H1 (cell line): ENCODE measurements around the gene C3orf38. TPM values are rescaled to one million over a fixed set of nuclear protein-coding genes. Genes with fewer than 3 reads are reported as not detected.

ENCODE experiments used
- BCL11A ChIP-seq, 2 experiments: IDR thresholded peaks; one replicate each; pipeline ENCODE4 v1.6.1; 2011; ENCODE audit warnings: low read depth in 2 of 2, low read length in 2 of 2, mild to moderate bottlenecking in 2 of 2
- BRCA1 ChIP-seq: IDR thresholded peaks from 2 replicates; pipeline ENCODE4 v1.6.1; 2012; ENCODE audit warnings: low read depth, low read length, improper control_type of control experiment
- CBX5 ChIP-seq: fragments of 300-800, 300-1000 bp; sonication (generic); IDR thresholded peaks from 2 replicates; pipeline ENCODE4 v1.7.1; 2016; ENCODE audit warnings: antibody characterized with exemption, low read length, low read depth
- CBX8 ChIP-seq: fragments of 300-800, 300-1000 bp; sonication (generic); IDR thresholded peaks from 2 replicates; pipeline ENCODE4 v1.7.1; 2016; ENCODE audit warnings: low read depth, low read length, borderline replicate concordance
- CHD1 ChIP-seq: IDR thresholded peaks from 2 replicates; pipeline ENCODE4 v1.6.1; 2012; ENCODE audit warnings: low read depth, low read length, improper control_type of control experiment
- CTBP2 ChIP-seq: IDR thresholded peaks from 2 replicates; pipeline ENCODE4 v1.7.0; 2011; ENCODE audit warnings: borderline replicate concordance, mild to moderate bottlenecking, moderate library complexity, mixed read lengths, low read length; ENCODE audit not compliant: insufficient read depth, insufficient read length
- E2F6 ChIP-seq: IDR thresholded peaks from 2 replicates; pipeline ENCODE4 v1.6.1; 2012; ENCODE audit warnings: inconsistent platforms
- EGR1 ChIP-seq: IDR thresholded peaks from 2 replicates; pipeline ENCODE4 v1.6.1; 2011; ENCODE audit warnings: low read depth, low read length, borderline replicate concordance
- HDAC6 ChIP-seq: IDR thresholded peaks from one replicate; pipeline ENCODE4 v1.7.1; 2012; ENCODE audit warnings: low read depth, mild to moderate bottlenecking, inconsistent platforms, low read length, moderate library complexity
- JUND ChIP-seq: IDR thresholded peaks from 2 replicates; pipeline ENCODE4 v1.6.1; 2011; ENCODE audit warnings: mild to moderate bottlenecking, improper control_type of control experiment, low read length
- KDM1A ChIP-seq: fragments of 200-600, 300-600 bp; sonication (generic); IDR thresholded peaks from 2 replicates; pipeline ENCODE4 v1.7.1; 2016; ENCODE audit warnings: mild to moderate bottlenecking, low read length, borderline replicate concordance
- MAFK ChIP-seq: IDR thresholded peaks from 2 replicates; pipeline ENCODE4 v1.6.1; 2012; ENCODE audit warnings: low read depth, mild to moderate bottlenecking, improper control_type of control experiment, low read length
- NANOG ChIP-seq: IDR thresholded peaks from 2 replicates; pipeline ENCODE4 v1.6.1; 2011; ENCODE audit warnings: low read length, low read depth, mild to moderate bottlenecking, inconsistent platforms; ENCODE audit not compliant: insufficient read depth, poor library complexity, severe bottlenecking
- NRF1 ChIP-seq: IDR thresholded peaks from 2 replicates; pipeline ENCODE4 v1.6.1; 2011; ENCODE audit warnings: mild to moderate bottlenecking, low read depth, low read length, improper control_type of control experiment
- RBBP5 ChIP-seq: IDR thresholded peaks from 2 replicates; pipeline ENCODE4 v1.7.1; 2012; ENCODE audit warnings: low read depth, mild to moderate bottlenecking, inconsistent platforms, low read length, moderate library complexity, borderline replicate concordance
- RNF2 ChIP-seq: fragments of 200-900, 300-1000 bp; sonication (generic); IDR thresholded peaks from 2 replicates; pipeline ENCODE4 v1.7.1; 2016; ENCODE audit warnings: borderline replicate concordance, low read depth, mild to moderate bottlenecking, antibody characterized with exemption, low read length; ENCODE audit not compliant: poor library complexity, severe bottlenecking; ENCODE audit errors: missing control alignments
- RXRA ChIP-seq: IDR thresholded peaks from 2 replicates; pipeline ENCODE4 v1.6.1; 2011; ENCODE audit warnings: low read depth, mild to moderate bottlenecking, low read length, moderate library complexity; ENCODE audit not compliant: insufficient read depth
- SIRT6 ChIP-seq: IDR thresholded peaks from one replicate; pipeline ENCODE4 v1.7.1; 2012; ENCODE audit warnings: low read length, inconsistent platforms
- SUZ12 ChIP-seq: fragments of 200-600 bp; sonication (generic); IDR thresholded peaks from 2 replicates; pipeline ENCODE4 v1.6.1; 2012; ENCODE audit warnings: mild to moderate bottlenecking, inconsistent platforms, low read length, moderate library complexity, mixed read lengths
- TAF1 ChIP-seq: IDR thresholded peaks from 2 replicates; pipeline ENCODE4 v1.6.1; 2011; ENCODE audit warnings: mild to moderate bottlenecking, low read depth, low read length
- TBP ChIP-seq: IDR thresholded peaks from 2 replicates; pipeline ENCODE4 v1.6.1; 2011; ENCODE audit warnings: low read depth, low read length, improper control_type of control experiment
- YY1 ChIP-seq: IDR thresholded peaks from 2 replicates; pipeline ENCODE4 v1.6.1; 2011; ENCODE audit warnings: low read depth, mild to moderate bottlenecking, low read length
- polyA plus RNA-seq, 7 experiments: library from polyadenylated mRNA; depleted of rRNA in 3 of 7; stranded (reverse) in 5 of 7; unstranded in 2 of 7; fragments of >200 nt in 5 of 7; fragments of 200-250 nt in 2 of 7; gene quantifications; 1 replicate in 5 of 7; 2 replicates in 1 of 7; 4 replicates in 1 of 7; pipeline versions ENCODE4 v1.2.1 to v1.2.3, GENCODE V29; 2011 to 2013; ENCODE audit warnings: missing spikeins in 2 of 7, mixed read lengths in 2 of 7
- total RNA-seq: library from RNA; stranded (reverse); fragmentation: NEBNext Ultra II Directional; extraction: Animal tissue kit (Norgen Biotek cat#: 25700); gene quantifications from 2 replicates; pipeline ENCODE4 v1.2.1, GENCODE V29; 2021
- TF ChIP-seq, protein P1 (sequence below): IDR thresholded peaks from 2 replicates; pipeline ENCODE4 v1.6.1; 2012; ENCODE audit warnings: inconsistent platforms

Gene C3orf38
- total and polyA plus RNA-seq, 2 of the 8 experiments (the other 6 are each of a cell fraction or from before 2014, with no cell fraction given): 8.6 to 32.1 TPM

- no peak for TF ChIP-seq CHD1
- TF ChIP-seq HDAC6: no peak
- TF ChIP-seq RNF2: no peak
- peak; percentile 50 for TF ChIP-seq CTBP2
- TF ChIP-seq, protein P1, sequence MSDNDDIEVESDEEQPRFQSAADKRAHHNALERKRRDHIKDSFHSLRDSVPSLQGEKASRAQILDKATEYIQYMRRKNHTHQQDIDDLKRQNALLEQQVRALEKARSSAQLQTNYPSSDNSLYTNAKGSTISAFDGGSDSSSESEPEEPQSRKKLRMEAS: peak; percentile 64; the same call in 1 of the 2 replicates
- no peak for TF ChIP-seq CBX8
- TF ChIP-seq RXRA: no peak
- peak; percentile 12; the same call in 1 of the 2 replicates for TF ChIP-seq JUND
- TF ChIP-seq TAF1: peak; percentile 87
- no peak for TF ChIP-seq BRCA1
- TF ChIP-seq NANOG: peak; percentile 14
- TF ChIP-seq BCL11A (IDR thresholded peaks at IDR 0.05; ENCODE audit: low read depth in 2 of 2, low read length in 2 of 2): no peak
- no peak for TF ChIP-seq NRF1
- TF ChIP-seq EGR1: peak; percentile 22; the same call in 1 of the 2 replicates
- no peak for TF ChIP-seq SIRT6
- no peak for TF ChIP-seq KDM1A
- TF ChIP-seq YY1: peak; percentile 39; the same call in 1 of the 2 replicates
- peak; percentile 70; the same call in 1 of the 2 replicates for TF ChIP-seq RBBP5
- TF ChIP-seq SUZ12: no peak
- no peak for TF ChIP-seq CBX5
- TF ChIP-seq TBP: peak; percentile 91
- TF ChIP-seq E2F6: no peak
- no peak for TF ChIP-seq MAFK
Measured at GRCh38 chr3:88149509-88150362, at the start of gene C3orf38 (continued).
